SK-N-SH (cell line): ENCODE data around the gene SLC11A1.

Experiments used
- CTCF ChIP-seq: fragments of 200-600 bp; sonication (generic); IDR thresholded peaks from 2 replicates; pipeline ENCODE4 v1.6.1; 2017; ENCODE audit warnings: antibody characterized with exemption, mild to moderate bottlenecking, moderate library complexity
- EZH2phosphoT487 ChIP-seq: fragments of 200-600 bp; sonication (generic); IDR thresholded peaks from 2 replicates; pipeline ENCODE4 v1.6.1; 2017; ENCODE audit warnings: low read depth, mixed run types, mild to moderate bottlenecking, antibody characterized with exemption, moderate library complexity, borderline replicate concordance
- MAX ChIP-seq: IDR thresholded peaks from 2 replicates; pipeline ENCODE4 v1.4.0; 2012; ENCODE audit warnings: low read depth
- MXI1 ChIP-seq: IDR thresholded peaks from 2 replicates; pipeline ENCODE4 v1.6.1; 2012; ENCODE audit warnings: mild to moderate bottlenecking, low read depth, low read length, improper control_type of control experiment
- POLR2AphosphoS5 ChIP-seq: IDR thresholded peaks from 2 replicates; pipeline ENCODE4 v1.6.1; 2012; ENCODE audit warnings: low read depth, low read length
- REST ChIP-seq: IDR thresholded peaks from 2 replicates; pipeline ENCODE4 v1.6.1; 2012; ENCODE audit warnings: mild to moderate bottlenecking, low read depth, low read length, moderate library complexity
- YY1 ChIP-seq: IDR thresholded peaks from 2 replicates; pipeline ENCODE4 v1.4.0; 2012; ENCODE audit warnings: low read depth, mild to moderate bottlenecking
- TF ChIP-seq, protein P1 (sequence below): IDR thresholded peaks from 2 replicates; pipeline ENCODE4; 2012

GRCh38 chr2:218406949-218407618, 25.0 kb downstream of the SLC11A1 start:
- TF ChIP-seq MXI1 (no peak), CTCF (no peak), REST (no peak), POLR2AphosphoS5 (no peak; the same call in 1 of the 2 replicates), EZH2phosphoT487 (no peak), YY1 (no peak), MAX (no peak)
- TF ChIP-seq, protein P1, sequence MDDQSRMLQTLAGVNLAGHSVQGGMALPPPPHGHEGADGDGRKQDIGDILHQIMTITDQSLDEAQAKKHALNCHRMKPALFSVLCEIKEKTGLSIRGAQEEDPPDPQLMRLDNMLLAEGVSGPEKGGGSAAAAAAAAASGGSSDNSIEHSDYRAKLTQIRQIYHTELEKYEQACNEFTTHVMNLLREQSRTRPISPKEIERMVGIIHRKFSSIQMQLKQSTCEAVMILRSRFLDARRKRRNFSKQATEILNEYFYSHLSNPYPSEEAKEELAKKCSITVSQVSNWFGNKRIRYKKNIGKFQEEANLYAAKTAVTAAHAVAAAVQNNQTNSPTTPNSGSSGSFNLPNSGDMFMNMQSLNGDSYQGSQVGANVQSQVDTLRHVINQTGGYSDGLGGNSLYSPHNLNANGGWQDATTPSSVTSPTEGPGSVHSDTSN = no peak
